HepG2 (cell line): ENCODE results near the gene LMCD1. TPM values are rescaled to one million over a fixed set of nuclear protein-coding genes. Genes with fewer than 3 reads are reported as not detected.

Experiments
- DPF2 ChIP-seq: sonication (generic); formaldehyde crosslinking; IDR thresholded peaks from 2 replicates; pipeline ENCODE4 v1.4.0; 2020; ENCODE audit warnings: mild to moderate bottlenecking, low read depth, missing genetic modification reagents, borderline replicate concordance
- FIP1L1 ChIP-seq: fragments of 200-400 bp; formaldehyde crosslinking; IDR thresholded peaks from 2 replicates; pipeline ENCODE4 v1.6.1; 2018; ENCODE audit warnings: low read depth, mild to moderate bottlenecking, low read length, moderate library complexity, borderline replicate concordance; ENCODE audit not compliant: insufficient read depth
- HHEX ChIP-seq: IDR thresholded peaks from 2 replicates; pipeline ENCODE4 v1.6.1; 2016; ENCODE audit warnings: control low read depth
- IRX3 ChIP-seq: sonication (generic); formaldehyde crosslinking; IDR thresholded peaks from 2 replicates; pipeline ENCODE4 v1.8.1; 2023; ENCODE audit warnings: mild to moderate bottlenecking, low read depth, missing genetic modification reagents, borderline replicate concordance
- MATR3 ChIP-seq: sonication (generic); formaldehyde crosslinking; IDR thresholded peaks from 2 replicates; pipeline ENCODE4 v1.4.0; 2020; ENCODE audit warnings: missing genetic modification reagents
- PHF8 ChIP-seq: sonication (generic); formaldehyde crosslinking; IDR thresholded peaks from 2 replicates; pipeline ENCODE4 v1.5.0; 2020; ENCODE audit warnings: missing genetic modification reagents
- POGK ChIP-seq: sonication (generic); formaldehyde crosslinking; conservative IDR thresholded peaks from 2 replicates; pipeline ENCODE4 v1.8.0; 2022; ENCODE audit warnings: mild to moderate bottlenecking, moderate library complexity, missing genetic modification reagents
- RBAK ChIP-seq: sonication (generic); formaldehyde crosslinking; IDR thresholded peaks from 2 replicates; pipeline ENCODE4 v1.5.1; 2020; ENCODE audit warnings: mild to moderate bottlenecking, missing genetic modification reagents
- RFXANK ChIP-seq: IDR thresholded peaks from 2 replicates; pipeline ENCODE4 v1.6.1; 2016
- SIX4 ChIP-seq: sonication (generic); formaldehyde crosslinking; IDR thresholded peaks from 2 replicates; pipeline ENCODE4 v1.4.0; 2020; ENCODE audit warnings: missing genetic modification reagents
- SMAD1 ChIP-seq: sonication (generic); formaldehyde crosslinking; IDR thresholded peaks from 2 replicates; pipeline ENCODE4 v1.4.0; 2020; ENCODE audit warnings: missing genetic modification reagents, low read depth, mild to moderate bottlenecking, borderline replicate concordance
- SOX5 ChIP-seq: IDR thresholded peaks from 2 replicates; pipeline ENCODE4 v1.6.1; 2016; ENCODE audit warnings: borderline replicate concordance
- ZHX1 ChIP-seq: sonication (generic); formaldehyde crosslinking; IDR thresholded peaks from 2 replicates; pipeline ENCODE4 v1.8.1; 2022; ENCODE audit warnings: low read depth, mild to moderate bottlenecking, missing genetic modification reagents
- ZNF124 ChIP-seq: sonication (generic); formaldehyde crosslinking; IDR thresholded peaks from 2 replicates; pipeline ENCODE4 v1.4.0; 2020; ENCODE audit warnings: missing genetic modification reagents
- ZNF337 ChIP-seq: sonication (generic); formaldehyde crosslinking; IDR thresholded peaks from 2 replicates; pipeline ENCODE4 v1.5.1; 2020; ENCODE audit warnings: missing genetic modification reagents, low read depth, mild to moderate bottlenecking, borderline replicate concordance
- ZNF724P ChIP-seq: sonication (generic); formaldehyde crosslinking; IDR thresholded peaks from 2 replicates; pipeline ENCODE4 v1.8.0; 2022; ENCODE audit warnings: missing genetic modification reagents, borderline replicate concordance
- ZNF781 ChIP-seq: sonication (generic); formaldehyde crosslinking; IDR thresholded peaks from 2 replicates; pipeline ENCODE4 v1.5.1; 2020; ENCODE audit warnings: borderline replicate concordance, mild to moderate bottlenecking, missing genetic modification reagents; ENCODE audit errors: not compliant biosample characterization
- ZSCAN31 ChIP-seq: sonication (generic); formaldehyde crosslinking; IDR thresholded peaks from 2 replicates; pipeline ENCODE4 v1.5.0; 2020; ENCODE audit warnings: low read depth, mild to moderate bottlenecking, missing genetic modification reagents
- ZXDC ChIP-seq: sonication (generic); formaldehyde crosslinking; IDR thresholded peaks from 2 replicates; pipeline ENCODE4 v1.5.0; 2020; ENCODE audit warnings: mild to moderate bottlenecking, missing genetic modification reagents
- polyA plus RNA-seq, 8 experiments: library from polyadenylated mRNA; depleted of rRNA in 3 of 8; stranded (reverse) in 7 of 8; unstranded in 1 of 8; fragments of >200 nt; fragmentation: Illumina TruSeq in 4 of 8; extraction: Trizol in 4 of 8; gene quantifications; 2 replicates each; pipeline versions ENCODE4 v1.2.1 to v1.2.3, GENCODE V29; 2011 to 2016; ENCODE audit warnings: low read depth in 4 of 8, missing spikeins in 1 of 8, mixed read lengths in 1 of 8; ENCODE audit not compliant: insufficient read depth in 1 of 8
- total RNA-seq, 5 experiments: library from RNA; depleted of rRNA; stranded (reverse); fragments of >200 nt; fragmentation: Illumina TruSeq; extraction: Trizol; gene quantifications; 2 replicates each; pipeline ENCODE4 v1.2.3, GENCODE V29; 2016; ENCODE audit warnings: low read depth in 1 of 5
- TF ChIP-seq, protein P1 (sequence below): sonication (generic); formaldehyde crosslinking; IDR thresholded peaks from 2 replicates; pipeline ENCODE4 v1.4.0; 2020; ENCODE audit warnings: missing genetic modification reagents, borderline replicate concordance

Gene LMCD1
- total and polyA plus RNA-seq, 2 of the 13 experiments (the other 11 are each of a cell fraction or from before 2014, with no cell fraction given) = 6.2 to 7.1 TPM

- no peak for TF ChIP-seq SMAD1 (CRISPR knock-in tag)
- no peak for TF ChIP-seq ZNF337 (CRISPR knock-in tag)
- TF ChIP-seq SOX5 (CRISPR knock-in tag) = peak; percentile 92
- TF ChIP-seq HHEX (CRISPR knock-in tag) = peak; percentile 79
- TF ChIP-seq ZSCAN31 (CRISPR knock-in tag) = no peak
- TF ChIP-seq PHF8 (CRISPR knock-in tag) = no peak
- no peak for TF ChIP-seq ZNF781 (CRISPR knock-in tag)
- no peak for TF ChIP-seq RBAK (CRISPR knock-in tag)
- TF ChIP-seq ZXDC (CRISPR knock-in tag) = no peak
- no peak for TF ChIP-seq RFXANK
- TF ChIP-seq ZHX1 (CRISPR knock-in tag) = 0 out of 2 replicates have a peak, but pooled peaks have one; percentile 47
- TF ChIP-seq DPF2 (CRISPR knock-in tag) = 0 out of 2 replicates have a peak, but pooled peaks have one; percentile 33
- TF ChIP-seq IRX3 (CRISPR knock-in tag) = no peak
- peak; percentile 52; the same call in 1 of the 2 replicates for TF ChIP-seq SIX4
- TF ChIP-seq, protein P1, sequence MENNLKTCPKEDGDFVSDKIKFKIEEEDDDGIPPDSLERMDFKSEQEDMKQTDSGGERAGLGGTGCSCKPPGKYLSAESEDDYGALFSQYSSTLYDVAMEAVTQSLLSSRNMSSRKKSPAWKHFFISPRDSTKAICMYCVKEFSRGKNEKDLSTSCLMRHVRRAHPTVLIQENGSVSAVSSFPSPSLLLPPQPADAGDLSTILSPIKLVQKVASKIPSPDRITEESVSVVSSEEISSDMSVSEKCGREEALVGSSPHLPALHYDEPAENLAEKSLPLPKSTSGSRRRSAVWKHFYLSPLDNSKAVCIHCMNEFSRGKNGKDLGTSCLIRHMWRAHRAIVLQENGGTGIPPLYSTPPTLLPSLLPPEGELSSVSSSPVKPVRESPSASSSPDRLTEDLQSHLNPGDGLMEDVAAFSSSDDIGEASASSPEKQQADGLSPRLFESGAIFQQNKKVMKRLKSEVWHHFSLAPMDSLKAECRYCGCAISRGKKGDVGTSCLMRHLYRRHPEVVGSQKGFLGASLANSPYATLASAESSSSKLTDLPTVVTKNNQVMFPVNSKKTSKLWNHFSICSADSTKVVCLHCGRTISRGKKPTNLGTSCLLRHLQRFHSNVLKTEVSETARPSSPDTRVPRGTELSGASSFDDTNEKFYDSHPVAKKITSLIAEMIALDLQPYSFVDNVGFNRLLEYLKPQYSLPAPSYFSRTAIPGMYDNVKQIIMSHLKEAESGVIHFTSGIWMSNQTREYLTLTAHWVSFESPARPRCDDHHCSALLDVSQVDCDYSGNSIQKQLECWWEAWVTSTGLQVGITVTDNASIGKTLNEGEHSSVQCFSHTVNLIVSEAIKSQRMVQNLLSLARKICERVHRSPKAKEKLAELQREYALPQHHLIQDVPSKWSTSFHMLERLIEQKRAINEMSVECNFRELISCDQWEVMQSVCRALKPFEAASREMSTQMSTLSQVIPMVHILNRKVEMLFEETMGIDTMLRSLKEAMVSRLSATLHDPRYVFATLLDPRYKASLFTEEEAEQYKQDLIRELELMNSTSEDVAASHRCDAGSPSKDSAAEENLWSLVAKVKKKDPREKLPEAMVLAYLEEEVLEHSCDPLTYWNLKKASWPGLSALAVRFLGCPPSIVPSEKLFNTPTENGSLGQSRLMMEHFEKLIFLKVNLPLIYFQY (CRISPR knock-in tag) = no peak
- no peak for TF ChIP-seq MATR3
- TF ChIP-seq ZNF724P (CRISPR knock-in tag) = no peak
- no peak for TF ChIP-seq POGK
- no peak for TF ChIP-seq ZNF124
- TF ChIP-seq FIP1L1 = no peak
These were observed 14.7 kb upstream of the LMCD1 start (continued) for GRCh38 chr3:8486936-8487335.
